K562 (cell line): ENCODE results near the gene COX6B1. TPM values are rescaled to one million over a fixed set of nuclear protein-coding genes. Genes with fewer than 3 reads are reported as not detected.
A peak's percentile ranks its signal among the peaks of the same experiment; 100 is the strongest.

Source experiments
- ATAC-seq: fragments of 200-7000 bp; cut with Tn5 transposase; 3 replicates; pipeline ENCODE4 v1.9.1; 2020; ENCODE audit warnings: moderate library complexity
- BruUV-seq: library from RNA; stranded (reverse); fragments of 400-500 nt; replicated peaks from 2 replicates; lab custom pipeline; 2021; lab: Mats Ljungman, UMichigan
- CTCF ChIA-PET: fragments of 300-600 bp; formaldehyde crosslinking; extraction: SDS; loops from one replicate; lab custom pipeline; 2021; ENCODE audit warnings: low intra/inter-chr PET ratio; lab: Yijun Ruan, JAX
- POLR2A ChIA-PET: fragments of 300-600, 350-650 bp; sonication (Branson Sonifier 250); formaldehyde crosslinking; extraction: SDS; loops from one replicate; lab custom pipeline; 2021; ENCODE audit warnings: antibody characterized with exemption, inconsistent platforms; lab: Yijun Ruan, JAX
- DNase-seq, 4 experiments: peaks; one replicate each; pipeline versions ENCODE4 v3.0.0 to v3.0.0-alpha.2; 2011 to 2018; ENCODE audit warnings: low spot score in 3 of 4, mixed read lengths in 3 of 4; ENCODE audit errors: extremely low read depth in 1 of 4
- FAIRE-seq: peaks from 2 replicates; lab custom pipeline; 2011; peaks lifted over from hg19 to GRCh38; lab: Jason Lieb, UNC
- H2AFZ ChIP-seq: 2 replicates; pipeline ENCODE4 v1.6.0; 2011; ENCODE audit warnings: low read depth, low read length, control low read depth, inconsistent platforms
- H3K27ac ChIP-seq: fragments of 200-600 bp; 3 replicates; pipeline ENCODE4 v1.8.0; 2011; ENCODE audit warnings: low read depth, mild to moderate bottlenecking, control low read depth, inconsistent platforms, low read length, moderate library complexity, mixed read lengths; ENCODE audit errors: extremely low read depth
- H3K27me3 ChIP-seq, 2 experiments: fragments of 300-600 bp in 1 of 2; 2 replicates in 1 of 2; 3 replicates in 1 of 2; pipeline versions ENCODE4 v1.6.0 to v1.8.0; 2011; ENCODE audit warnings: inconsistent platforms in 2 of 2, low read length in 2 of 2, mild to moderate bottlenecking in 1 of 2, mixed read lengths in 1 of 2, moderate library complexity in 1 of 2; ENCODE audit not compliant: control insufficient read depth in 2 of 2, insufficient read depth in 2 of 2
- H3K36me3 ChIP-seq: fragments of 300-600 bp; 3 replicates; pipeline ENCODE4 v1.8.0; 2011; ENCODE audit warnings: mild to moderate bottlenecking, low read length, inconsistent platforms; ENCODE audit not compliant: control insufficient read depth, insufficient read depth
- H3K4me1 ChIP-seq, 2 experiments: fragments of 200-600 bp in 1 of 2; replicated peaks in 1 of 2; 2 replicates in 1 of 2; 3 replicates in 1 of 2; pipeline versions ENCODE4 v1.5.1 to v1.8.0; 2011; ENCODE audit warnings: inconsistent platforms in 2 of 2, low read length in 2 of 2, mild to moderate bottlenecking in 1 of 2, mixed read lengths in 1 of 2, moderate library complexity in 1 of 2; ENCODE audit not compliant: control insufficient read depth in 2 of 2, insufficient read depth in 2 of 2
- H3K4me2 ChIP-seq: 2 replicates; pipeline ENCODE4 v1.6.1; 2011; ENCODE audit warnings: low read length, control low read depth, inconsistent platforms, mixed read lengths; ENCODE audit not compliant: insufficient read depth
- H3K4me3 ChIP-seq: fragments of 200-600 bp; sonication (generic), shearing (Covaris generic); 2 replicates; pipeline ENCODE4 v1.5.1; 2016; ENCODE audit warnings: control low read depth, inconsistent platforms
- H3K79me2 ChIP-seq: fragments of 200-600 bp; 3 replicates; pipeline ENCODE4 v1.8.0; 2011; ENCODE audit warnings: low read length, inconsistent platforms; ENCODE audit not compliant: control insufficient read depth, insufficient read depth
- H3K9ac ChIP-seq, 2 experiments: 2 replicates each; pipeline versions ENCODE4 v1.6.0 to v1.6.1; 2011; ENCODE audit warnings: low read depth in 2 of 2, low read length in 2 of 2, control low read depth in 1 of 2, inconsistent platforms in 1 of 2, mild to moderate bottlenecking in 1 of 2, mixed read lengths in 1 of 2; ENCODE audit not compliant: insufficient read depth in 1 of 2
- H3K9me1 ChIP-seq: one replicate; pipeline ENCODE4 v1.6.0; 2011; ENCODE audit warnings: inconsistent platforms, mild to moderate bottlenecking, low read length, moderate library complexity; ENCODE audit not compliant: control insufficient read depth, insufficient read depth
- H3K9me3 ChIP-seq: replicated peaks from 2 replicates; pipeline ENCODE4 v1.5.1; 2011; ENCODE audit warnings: low read depth, low read length, inconsistent platforms; ENCODE audit not compliant: control insufficient read depth, insufficient read depth
- H4K20me1 ChIP-seq: replicated peaks from 2 replicates; pipeline ENCODE4 v1.6.1; 2011; ENCODE audit warnings: low read length, inconsistent platforms, mixed read lengths; ENCODE audit not compliant: control insufficient read depth, insufficient read depth
- RFX5 ChIP-seq: IDR thresholded peaks from 2 replicates; pipeline ENCODE4 v1.6.1; 2011; ENCODE audit warnings: low read depth, mild to moderate bottlenecking, improper control_type of control experiment, low read length
- WGBS: fragments of 100-300 bp; shearing (Covaris generic); methylation state at CpG from one replicate; pipeline ENCODE4 v1.1.6; 2016; ENCODE audit warnings: low coverage, mixed read lengths; ENCODE audit not compliant: insufficient coverage; ENCODE audit errors: missing lambda C conversion rate; 5-methylcytosine and 5-hydroxymethylcytosine counted together
- in situ Hi-C: fragments of 300-500 bp; cut with MboI; formaldehyde crosslinking; loops from 4 replicates; pipeline ENCODE4 v1.15.0; 2018; ENCODE audit warnings: inconsistent platforms, mixed read lengths
- intact Hi-C: fragments of 100-400 bp; cut with micrococcal nuclease; formaldehyde crosslinking; loops from 2 replicates; pipeline ENCODE4 v1.14.2; 2022
- polyA plus RNA-seq, 8 experiments: library from polyadenylated mRNA; depleted of rRNA in 4 of 8; stranded (reverse) in 5 of 8; unstranded in 3 of 8; fragments of >200 nt; fragmentation: Nextera tagmentation in 2 of 8; fragmentation: Illumina TruSeq in 1 of 8; extraction: Ambion mirVana in 2 of 8; extraction: Trizol in 1 of 8; gene quantifications; 2 replicates each; pipeline versions ENCODE4 v1.2.1 to v1.2.3, GENCODE V29; 2011 to 2014; ENCODE audit warnings: inconsistent platforms in 1 of 8, missing spikeins in 1 of 8
- total RNA-seq, 7 experiments: library from RNA; depleted of rRNA in 6 of 7; stranded (reverse); fragments of >200 nt in 6 of 7; fragmentation: Illumina TruSeq in 2 of 7; extraction: Trizol in 2 of 7; gene quantifications; 2 replicates each; pipeline versions ENCODE4 v1.2.1 to v1.2.3, GENCODE V29; 2011 to 2021; ENCODE audit warnings: low replicate concordance in 1 of 7
- TF ChIP-seq, protein P1 (sequence below): fragments of 250-450 bp; sonication (Bioruptor Pico); IDR thresholded peaks from 2 replicates; pipeline ENCODE4 v1.5.0; 2021; ENCODE audit warnings: mild to moderate bottlenecking, borderline replicate concordance
- TF ChIP-seq, protein P2 (sequence below): fragments of 250-450 bp; sonication (Bioruptor Pico); IDR thresholded peaks from 2 replicates; pipeline ENCODE4 v1.5.0; 2021

COX6B1 gene
- total and polyA plus RNA-seq, 9 of the 15 experiments (the other 6 are each of a cell fraction or from before 2014, with no cell fraction given): 777 to 2,393 (median 1,219) TPM

DNA sequence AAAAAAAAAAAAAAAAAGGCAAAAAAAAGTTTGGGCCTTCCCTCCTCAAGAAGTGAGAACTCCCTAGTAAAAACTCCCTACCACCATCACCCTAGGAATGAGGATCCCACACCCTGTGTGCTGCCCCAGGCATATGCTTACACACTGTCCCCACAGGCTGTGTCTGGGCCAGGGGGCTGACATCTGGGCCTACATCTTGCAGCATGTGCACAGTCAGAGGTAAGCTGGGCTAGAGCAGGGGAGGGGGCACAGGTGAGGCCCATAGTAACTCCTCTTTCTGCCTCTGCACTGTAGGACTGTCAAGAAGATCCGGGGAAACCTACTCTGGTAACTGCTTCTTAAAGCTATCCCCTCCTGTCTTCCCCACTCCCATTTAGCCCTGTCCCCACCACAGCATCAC, 34.5 kb upstream of the COX6B1 start:
- Histone ChIP-seq H2AFZ (no peak overlapping the region), H3K9ac (peak overlapping the region; percentile 97; a peak in 1 of 4 replicates), H3K79me2 (peaks cover 7% of the 10 kb centered on the region), H3K36me3 (peaks cover 34% of the 10 kb centered on the region; the same call in 2 of the 3 replicates), H3K4me1 (peaks cover 7 to 32% of the 10 kb centered on the region in 2 experiments; a peak in 3 of 5 replicates), H3K4me2 (peak overlapping the region; percentile 98), H3K4me3 (no peak overlapping the region; the same call in 1 of the 2 replicates), H3K27me3 (no peaks in the 10 kb centered on the region), H3K9me3 (no peaks in the 10 kb centered on the region), H4K20me1 (no peaks in the 10 kb centered on the region), H3K27ac (no peak overlapping the region), H3K9me1 (no peaks in the 10 kb centered on the region)
- DNase-seq (no peak), ATAC-seq (no peak), FAIRE-seq (no peak)
- in situ Hi-C loops (no loop called here), intact Hi-C loops (no loop called here)
- WGBS: 67% methylated on average over 1 of the region's 1 CpG
- CTCF ChIA-PET: interaction anchor here (0.6 kb wide), 1 partner anchor 537 kb away, joined by 3 read pairs; no protein-coding TSS in a partner anchor
- POLR2A ChIA-PET: interaction anchor here (0.5 to 1.8 kb wide), 7 partner anchors 10 to 319 kb away, joined by 3 to 7 read pairs (median 4); partner anchors contain the start of genes COX6B1 and ETV2
- no TSS peak for BruUV-seq
- TF ChIP-seq, protein P1, sequence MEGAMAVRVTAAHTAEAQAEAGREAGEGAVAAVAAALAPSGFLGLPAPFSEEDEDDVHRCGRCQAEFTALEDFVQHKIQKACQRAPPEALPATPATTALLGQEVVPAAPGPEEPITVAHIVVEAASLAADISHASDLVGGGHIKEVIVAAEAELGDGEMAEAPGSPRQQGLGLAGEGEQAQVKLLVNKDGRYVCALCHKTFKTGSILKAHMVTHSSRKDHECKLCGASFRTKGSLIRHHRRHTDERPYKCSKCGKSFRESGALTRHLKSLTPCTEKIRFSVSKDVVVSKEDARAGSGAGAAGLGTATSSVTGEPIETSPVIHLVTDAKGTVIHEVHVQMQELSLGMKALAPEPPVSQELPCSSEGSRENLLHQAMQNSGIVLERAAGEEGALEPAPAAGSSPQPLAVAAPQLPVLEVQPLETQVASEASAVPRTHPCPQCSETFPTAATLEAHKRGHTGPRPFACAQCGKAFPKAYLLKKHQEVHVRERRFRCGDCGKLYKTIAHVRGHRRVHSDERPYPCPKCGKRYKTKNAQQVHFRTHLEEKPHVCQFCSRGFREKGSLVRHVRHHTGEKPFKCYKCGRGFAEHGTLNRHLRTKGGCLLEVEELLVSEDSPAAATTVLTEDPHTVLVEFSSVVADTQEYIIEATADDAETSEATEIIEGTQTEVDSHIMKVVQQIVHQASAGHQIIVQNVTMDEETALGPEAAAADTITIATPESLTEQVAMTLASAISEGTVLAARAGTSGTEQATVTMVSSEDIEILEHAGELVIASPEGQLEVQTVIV (CRISPR knock-in tag): no peak
- TF ChIP-seq RFX5: 0 out of 2 replicates have a peak, but pooled peaks have one; percentile 8
- TF ChIP-seq, protein P2, sequence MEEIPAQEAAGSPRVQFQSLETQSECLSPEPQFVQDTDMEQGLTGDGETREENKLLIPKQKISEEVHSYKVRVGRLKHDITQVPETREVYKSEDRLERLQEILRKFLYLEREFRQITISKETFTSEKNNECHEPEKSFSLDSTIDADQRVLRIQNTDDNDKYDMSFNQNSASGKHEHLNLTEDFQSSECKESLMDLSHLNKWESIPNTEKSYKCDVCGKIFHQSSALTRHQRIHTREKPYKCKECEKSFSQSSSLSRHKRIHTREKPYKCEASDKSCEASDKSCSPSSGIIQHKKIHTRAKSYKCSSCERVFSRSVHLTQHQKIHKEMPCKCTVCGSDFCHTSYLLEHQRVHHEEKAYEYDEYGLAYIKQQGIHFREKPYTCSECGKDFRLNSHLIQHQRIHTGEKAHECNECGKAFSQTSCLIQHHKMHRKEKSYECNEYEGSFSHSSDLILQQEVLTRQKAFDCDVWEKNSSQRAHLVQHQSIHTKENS (CRISPR knock-in tag): no peak
